A549 (cell line): ENCODE results near the gene CNTN1. TPM values are rescaled to one million over a fixed set of nuclear protein-coding genes. Genes with fewer than 3 reads are reported as not detected.

Source experiments
- ATAC-seq, 2 experiments: fragments of 200-7000 bp in 1 of 2; fragments of >200 bp in 1 of 2; cut with Nextera tagmentation in 1 of 2; cut with Tn5 transposase in 1 of 2; 3 replicates each; pipeline versions ENCODE4 v1.8.0 to v1.9.1; 2018 to 2020; ENCODE audit warnings: mild to moderate bottlenecking in 1 of 2, moderate library complexity in 1 of 2
- CTCF ChIA-PET: fragments of 300-600 bp; sonication (Branson Sonifier 250); formaldehyde crosslinking; extraction: SDS; loops from one replicate; lab custom pipeline; 2021; ENCODE audit warnings: antibody characterized with exemption, inconsistent platforms; lab: Yijun Ruan, JAX
- POLR2A ChIA-PET: fragments of 350-600 bp; formaldehyde crosslinking; extraction: SDS; loops from one replicate; lab custom pipeline; 2021; ENCODE audit warnings: antibody characterized with exemption, inconsistent platforms; lab: Yijun Ruan, JAX
- DNase-seq, 2 experiments: peaks; one replicate each; pipeline versions ENCODE4 v3.0.0 to v3.0.0-alpha.2; 2011 to 2016; ENCODE audit warnings: low read depth in 1 of 2, low spot score in 1 of 2
- FAIRE-seq: peaks from 2 replicates; lab custom pipeline; 2011; peaks lifted over from hg19 to GRCh38; lab: Jason Lieb, UNC
- H3K27ac ChIP-seq, 2 experiments: fragments of >200 bp; sonication (Bioruptor Twin); formaldehyde crosslinking; 3 replicates each; pipeline ENCODE4 v1.5.1; 2016 to 2017
- H3K4me1 ChIP-seq: fragments of >200 bp; sonication (Bioruptor Twin); formaldehyde crosslinking; 3 replicates; pipeline ENCODE4 v1.6.1; 2016
- H3K4me2 ChIP-seq: fragments of >200 bp; sonication (Bioruptor Twin); formaldehyde crosslinking; 3 replicates; pipeline ENCODE4 v1.6.1; 2016
- H3K4me3 ChIP-seq: fragments of >200 bp; sonication (Bioruptor Twin); formaldehyde crosslinking; 3 replicates; pipeline ENCODE4 v1.5.1; 2016
- H3K9me3 ChIP-seq: fragments of >200 bp; sonication (Bioruptor Twin); formaldehyde crosslinking; 3 replicates; pipeline ENCODE4 v1.6.1; 2016
- CBX2 ChIP-seq: fragments of 200-600 bp; sonication (generic); IDR thresholded peaks from 2 replicates; pipeline ENCODE4 v1.6.1; 2016; ENCODE audit warnings: low read depth, mild to moderate bottlenecking, borderline replicate concordance
- CEBPB ChIP-seq, 2 experiments: fragments of >200 bp in 1 of 2; sonication (Bioruptor Twin) in 1 of 2; formaldehyde crosslinking in 1 of 2; IDR thresholded peaks; 2 replicates each; pipeline ENCODE4 v1.6.1; 2012 to 2016
- CHD4 ChIP-seq: fragments of 200-600 bp; sonication (generic); IDR thresholded peaks from 2 replicates; pipeline ENCODE4 v1.6.1; 2016; ENCODE audit warnings: antibody characterized with exemption, mild to moderate bottlenecking, borderline replicate concordance
- EHMT2 ChIP-seq: fragments of 200-600 bp; sonication (generic); IDR thresholded peaks from 2 replicates; pipeline ENCODE4 v1.6.1; 2016; ENCODE audit warnings: antibody characterized with exemption, low read depth, mild to moderate bottlenecking, moderate library complexity
- HEYL ChIP-seq: fragments of 250-450 bp; sonication (Bioruptor Pico); IDR thresholded peaks from 2 replicates; pipeline ENCODE4 v1.8.0; 2021; ENCODE audit warnings: mild to moderate bottlenecking, moderate library complexity
- JUN ChIP-seq, 2 experiments: fragments of >200 bp; sonication (Bioruptor Twin); formaldehyde crosslinking; IDR thresholded peaks; 2 replicates in 1 of 2; 3 replicates in 1 of 2; pipeline ENCODE4 v1.6.1; 2016 to 2017
- JUNB ChIP-seq: fragments of >200 bp; sonication (Bioruptor Twin); formaldehyde crosslinking; IDR thresholded peaks from 2 replicates; pipeline ENCODE4 v1.6.1; 2016
- KDM5A ChIP-seq: fragments of 200-600 bp; sonication (generic); IDR thresholded peaks from 2 replicates; pipeline ENCODE4 v1.6.1; 2016; ENCODE audit warnings: antibody characterized with exemption, mild to moderate bottlenecking
- MAFK ChIP-seq: fragments of 450-650 bp; IDR thresholded peaks from 2 replicates; pipeline ENCODE4 v1.6.1; 2014; ENCODE audit not compliant: partially characterized antibody
- NPAS2 ChIP-seq: fragments of 250-450 bp; sonication (Bioruptor Pico); IDR thresholded peaks from 2 replicates; pipeline ENCODE4 v1.8.0; 2022; ENCODE audit warnings: mild to moderate bottlenecking, moderate library complexity, borderline replicate concordance
- NR3C1 ChIP-seq: fragments of >200 bp; sonication (Bioruptor Twin); formaldehyde crosslinking; IDR thresholded peaks from 3 replicates; pipeline ENCODE4 v1.6.1; 2017
- POLR2A ChIP-seq: IDR thresholded peaks from 2 replicates; pipeline ENCODE4 v1.6.1; 2012; ENCODE audit warnings: mild to moderate bottlenecking, low read length
- RAD21 ChIP-seq, 2 experiments: fragments of >200 bp in 1 of 2; sonication (Bioruptor Twin) in 1 of 2; formaldehyde crosslinking in 1 of 2; IDR thresholded peaks in 1 of 2; conservative IDR thresholded peaks in 1 of 2; 2 replicates in 1 of 2; 3 replicates in 1 of 2; pipeline ENCODE4 v1.6.1; 2012 to 2018; ENCODE audit warnings: inconsistent platforms in 1 of 2
- RARB ChIP-seq: fragments of 250-450 bp; sonication (Bioruptor Pico); IDR thresholded peaks from 2 replicates; pipeline ENCODE4 v1.8.0; 2021; ENCODE audit warnings: mild to moderate bottlenecking, moderate library complexity
- SMC3 ChIP-seq: fragments of >200 bp; sonication (Bioruptor Twin); formaldehyde crosslinking; IDR thresholded peaks from 3 replicates; pipeline ENCODE4 v1.6.1; 2018; ENCODE audit warnings: inconsistent platforms
- SREBF2 ChIP-seq: fragments of 450-650 bp; IDR thresholded peaks from 2 replicates; pipeline ENCODE4 v1.6.1; 2014; ENCODE audit warnings: mild to moderate bottlenecking, moderate library complexity
- TP53 ChIP-seq: fragments of 250-450 bp; sonication (Bioruptor Pico); IDR thresholded peaks from 2 replicates; pipeline ENCODE4 v1.5.0; 2021; ENCODE audit warnings: mild to moderate bottlenecking, moderate library complexity
- ZC3H11A ChIP-seq: fragments of 450-650 bp; IDR thresholded peaks from 2 replicates; pipeline ENCODE4 v1.6.1; 2014; ENCODE audit warnings: antibody characterized with exemption, mild to moderate bottlenecking
- ZFP36 ChIP-seq: fragments of 450-650 bp; IDR thresholded peaks from 2 replicates; pipeline ENCODE4 v1.6.1; 2014; ENCODE audit warnings: borderline replicate concordance; ENCODE audit not compliant: partially characterized antibody
- ZNF302 ChIP-seq: fragments of 250-450 bp; sonication (Bioruptor Pico); IDR thresholded peaks from 2 replicates; pipeline ENCODE4 v1.9.0; 2021; ENCODE audit warnings: inconsistent platforms, mild to moderate bottlenecking, moderate library complexity
- ZSCAN20 ChIP-seq: fragments of 250-450 bp; sonication (Bioruptor Pico); IDR thresholded peaks from 2 replicates; pipeline ENCODE4 v1.8.0; 2022; ENCODE audit warnings: mild to moderate bottlenecking, moderate library complexity
- WGBS: methylation state at CpG from one replicate; pipeline ENCODE4 v1.1.6; 2017; ENCODE audit errors: missing lambda C conversion rate; 5-methylcytosine and 5-hydroxymethylcytosine counted together
- polyA plus RNA-seq, 4 experiments: library from polyadenylated mRNA; depleted of rRNA in 3 of 4; stranded (reverse); fragments of >200 nt; fragmentation: RNase III in 1 of 4; extraction: RNeasy Plus Mini Kit Qiagen cat#74134 plus additional on column Dnase treatment in 1 of 4; gene quantifications; 2 replicates in 3 of 4; 3 replicates in 1 of 4; pipeline ENCODE4 v1.2.3, GENCODE V29; 2011 to 2017
- TF ChIP-seq, protein P1 (sequence below): fragments of >200 bp; sonication (Bioruptor Twin); formaldehyde crosslinking; IDR thresholded peaks from 3 replicates; pipeline ENCODE4 v1.5.1; 2016
- TF ChIP-seq, protein P2 (sequence below): fragments of 200-600 bp; sonication (generic); IDR thresholded peaks from 2 replicates; pipeline ENCODE4 v1.6.1; 2016; ENCODE audit warnings: antibody characterized with exemption, mild to moderate bottlenecking, moderate library complexity
- TF ChIP-seq, protein P3 (sequence below): fragments of 150-350 bp; IDR thresholded peaks from 2 replicates; pipeline ENCODE4 v1.6.1; 2014; ENCODE audit warnings: low read depth, mild to moderate bottlenecking, low read length
- TF ChIP-seq, protein P4 (sequence below): IDR thresholded peaks from 2 replicates; pipeline ENCODE4 v1.6.1; 2012; ENCODE audit warnings: low read depth, borderline replicate concordance

CNTN1 gene
- polyA plus RNA-seq, 2 of the 4 experiments (the other 2 are of a cell fraction): 69.7 to 175 TPM

DNA sequence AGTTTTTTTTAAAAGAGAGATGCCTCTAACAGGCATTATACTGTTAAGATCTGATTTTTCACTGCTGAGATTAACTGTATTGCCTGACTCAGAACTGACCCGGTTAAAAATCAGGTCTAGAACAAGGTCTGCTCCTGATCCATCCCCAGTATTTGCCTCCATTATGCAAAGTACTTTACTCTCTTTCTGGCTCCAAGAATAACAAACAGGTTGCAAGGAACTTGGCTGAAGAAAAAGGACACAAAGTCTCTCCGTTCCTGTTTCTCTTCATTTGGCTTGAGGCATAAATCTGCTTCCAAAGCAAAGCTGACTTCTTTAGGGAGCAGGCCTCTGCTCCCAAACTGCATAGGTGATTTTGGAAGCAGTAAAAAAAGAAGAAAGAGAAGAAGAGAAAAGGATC is 296.6 kb downstream of the CNTN1 start:
- no peak overlapping the region for H3K27ac ChIP-seq
- WGBS: 55% methylated on average over 2 of the region's 2 CpGs
- peaks cover 18% of the 10 kb centered on the region for H3K4me1 ChIP-seq
- TF ChIP-seq NR3C1: no peak
- TF ChIP-seq ZNF302 (CRISPR knock-in tag): no peak
- no peak for TF ChIP-seq EHMT2
- TF ChIP-seq SREBF2: no peak
- no peak for TF ChIP-seq KDM5A
- no peak for TF ChIP-seq CHD4
- TF ChIP-seq MAFK: no peak
- POLR2A ChIA-PET: no interaction called here
- H3K9me3 ChIP-seq: no peaks in the 10 kb centered on the region
- DNase-seq: no peak
- no peak for FAIRE-seq
- CTCF ChIA-PET: no interaction called here
- no peak overlapping the region for H3K4me2 ChIP-seq
- ATAC-seq: no peak
- no peak overlapping the region for H3K4me3 ChIP-seq

DNA sequence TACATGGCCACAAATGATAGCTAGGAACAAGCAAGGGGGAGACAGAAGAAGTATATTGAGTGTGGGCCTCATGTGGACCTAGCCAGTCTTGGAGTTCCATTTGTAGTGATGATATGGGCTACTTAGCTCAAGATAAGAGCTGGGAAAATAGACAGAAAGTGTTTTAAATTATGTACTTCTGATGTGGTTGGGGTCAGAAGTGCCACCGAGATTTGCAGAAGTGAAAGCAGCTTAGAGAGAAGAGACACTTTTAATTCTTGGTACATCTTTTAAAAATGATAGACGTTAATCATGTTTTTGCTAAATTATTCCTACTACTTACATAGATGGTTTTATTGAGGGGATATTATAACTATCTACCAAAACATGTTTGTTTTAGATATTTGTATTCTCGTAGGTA is 297.5 kb downstream of the CNTN1 start:
- POLR2A ChIA-PET: interaction anchor here (0.6 kb wide), 1 partner anchor 201 kb away, joined by 3 read pairs; no protein-coding TSS in a partner anchor
- no peak for FAIRE-seq

DNA sequence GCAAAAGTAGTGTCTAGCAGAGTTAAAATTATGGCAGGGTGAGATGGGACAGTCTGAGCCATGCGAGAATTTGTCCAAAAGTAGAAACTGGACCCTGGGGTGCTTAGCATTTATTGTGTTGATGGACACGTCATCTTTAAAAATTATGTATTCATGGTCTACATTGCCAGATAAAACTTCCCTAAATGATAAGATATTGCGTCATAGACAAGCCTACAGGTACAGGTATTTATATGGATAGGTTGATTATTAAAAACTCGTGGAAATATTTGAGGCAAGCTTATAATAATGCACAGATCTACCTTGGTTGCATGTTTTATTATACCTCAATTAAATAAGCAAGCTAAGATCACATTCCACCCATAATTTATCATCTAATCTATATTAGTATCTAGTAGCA is 299.9 kb downstream of the CNTN1 start:
- Histone ChIP-seq H3K4me1 (0 out of 3 replicates have a peak, but pooled peaks cover 4% of the 10 kb centered on the region), H3K4me3 (no peak overlapping the region), H3K9me3 (no peaks in the 10 kb centered on the region), H3K27ac (no peak overlapping the region), H3K4me2 (no peak overlapping the region)
- DNase-seq (no peak), FAIRE-seq (no peak), ATAC-seq (no peak)
- TF ChIP-seq, protein P1, sequence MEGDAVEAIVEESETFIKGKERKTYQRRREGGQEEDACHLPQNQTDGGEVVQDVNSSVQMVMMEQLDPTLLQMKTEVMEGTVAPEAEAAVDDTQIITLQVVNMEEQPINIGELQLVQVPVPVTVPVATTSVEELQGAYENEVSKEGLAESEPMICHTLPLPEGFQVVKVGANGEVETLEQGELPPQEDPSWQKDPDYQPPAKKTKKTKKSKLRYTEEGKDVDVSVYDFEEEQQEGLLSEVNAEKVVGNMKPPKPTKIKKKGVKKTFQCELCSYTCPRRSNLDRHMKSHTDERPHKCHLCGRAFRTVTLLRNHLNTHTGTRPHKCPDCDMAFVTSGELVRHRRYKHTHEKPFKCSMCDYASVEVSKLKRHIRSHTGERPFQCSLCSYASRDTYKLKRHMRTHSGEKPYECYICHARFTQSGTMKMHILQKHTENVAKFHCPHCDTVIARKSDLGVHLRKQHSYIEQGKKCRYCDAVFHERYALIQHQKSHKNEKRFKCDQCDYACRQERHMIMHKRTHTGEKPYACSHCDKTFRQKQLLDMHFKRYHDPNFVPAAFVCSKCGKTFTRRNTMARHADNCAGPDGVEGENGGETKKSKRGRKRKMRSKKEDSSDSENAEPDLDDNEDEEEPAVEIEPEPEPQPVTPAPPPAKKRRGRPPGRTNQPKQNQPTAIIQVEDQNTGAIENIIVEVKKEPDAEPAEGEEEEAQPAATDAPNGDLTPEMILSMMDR: no peak
- TF ChIP-seq RAD21 (conservative IDR thresholded peaks at IDR 0.05 in 1 of 2, IDR thresholded peaks at IDR 0.05 in 1 of 2): no peak
- no peak for TF ChIP-seq ZFP36
- TF ChIP-seq, protein P2, sequence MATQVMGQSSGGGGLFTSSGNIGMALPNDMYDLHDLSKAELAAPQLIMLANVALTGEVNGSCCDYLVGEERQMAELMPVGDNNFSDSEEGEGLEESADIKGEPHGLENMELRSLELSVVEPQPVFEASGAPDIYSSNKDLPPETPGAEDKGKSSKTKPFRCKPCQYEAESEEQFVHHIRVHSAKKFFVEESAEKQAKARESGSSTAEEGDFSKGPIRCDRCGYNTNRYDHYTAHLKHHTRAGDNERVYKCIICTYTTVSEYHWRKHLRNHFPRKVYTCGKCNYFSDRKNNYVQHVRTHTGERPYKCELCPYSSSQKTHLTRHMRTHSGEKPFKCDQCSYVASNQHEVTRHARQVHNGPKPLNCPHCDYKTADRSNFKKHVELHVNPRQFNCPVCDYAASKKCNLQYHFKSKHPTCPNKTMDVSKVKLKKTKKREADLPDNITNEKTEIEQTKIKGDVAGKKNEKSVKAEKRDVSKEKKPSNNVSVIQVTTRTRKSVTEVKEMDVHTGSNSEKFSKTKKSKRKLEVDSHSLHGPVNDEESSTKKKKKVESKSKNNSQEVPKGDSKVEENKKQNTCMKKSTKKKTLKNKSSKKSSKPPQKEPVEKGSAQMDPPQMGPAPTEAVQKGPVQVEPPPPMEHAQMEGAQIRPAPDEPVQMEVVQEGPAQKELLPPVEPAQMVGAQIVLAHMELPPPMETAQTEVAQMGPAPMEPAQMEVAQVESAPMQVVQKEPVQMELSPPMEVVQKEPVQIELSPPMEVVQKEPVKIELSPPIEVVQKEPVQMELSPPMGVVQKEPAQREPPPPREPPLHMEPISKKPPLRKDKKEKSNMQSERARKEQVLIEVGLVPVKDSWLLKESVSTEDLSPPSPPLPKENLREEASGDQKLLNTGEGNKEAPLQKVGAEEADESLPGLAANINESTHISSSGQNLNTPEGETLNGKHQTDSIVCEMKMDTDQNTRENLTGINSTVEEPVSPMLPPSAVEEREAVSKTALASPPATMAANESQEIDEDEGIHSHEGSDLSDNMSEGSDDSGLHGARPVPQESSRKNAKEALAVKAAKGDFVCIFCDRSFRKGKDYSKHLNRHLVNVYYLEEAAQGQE: no peak
- peak in 1 of 2 experiments; percentile 7; a peak in 1 of 4 replicates for TF ChIP-seq CEBPB (IDR thresholded peaks at IDR 0.05)
- TF ChIP-seq JUNB: no peak
- 82% methylated on average over 4 of the region's 4 CpGs for WGBS
- POLR2A ChIA-PET: no interaction called here
- CTCF ChIA-PET: interaction anchor here (0.5 kb wide), 1 partner anchor 28 kb away, joined by 3 read pairs; no protein-coding TSS in a partner anchor

More for the DNA sequence above, 297.5 kb downstream of the CNTN1 start:
- WGBS: 87% methylated on average over 3 of the region's 3 CpGs
- Histone ChIP-seq H3K9me3 (no peaks in the 10 kb centered on the region), H3K4me2 (no peak overlapping the region), H3K27ac (no peak overlapping the region), H3K4me1 (peaks cover 18% of the 10 kb centered on the region), H3K4me3 (no peak overlapping the region)
- ATAC-seq (no peak), DNase-seq (no peak)
- TF ChIP-seq ZC3H11A (no peak), HEYL (CRISPR knock-in tag) (no peak), ZSCAN20 (no peak), JUNB (no peak), NPAS2 (CRISPR knock-in tag) (no peak), CBX2 (no peak), JUN (IDR thresholded peaks at IDR 0.05) (no peak), RARB (CRISPR knock-in tag) (no peak), RAD21 (conservative IDR thresholded peaks at IDR 0.05 in 1 of 2, IDR thresholded peaks at IDR 0.05 in 1 of 2) (no peak), TP53 (CRISPR knock-in tag) (no peak), POLR2A (no peak), SMC3 (no peak)
- TF ChIP-seq, protein P3, sequence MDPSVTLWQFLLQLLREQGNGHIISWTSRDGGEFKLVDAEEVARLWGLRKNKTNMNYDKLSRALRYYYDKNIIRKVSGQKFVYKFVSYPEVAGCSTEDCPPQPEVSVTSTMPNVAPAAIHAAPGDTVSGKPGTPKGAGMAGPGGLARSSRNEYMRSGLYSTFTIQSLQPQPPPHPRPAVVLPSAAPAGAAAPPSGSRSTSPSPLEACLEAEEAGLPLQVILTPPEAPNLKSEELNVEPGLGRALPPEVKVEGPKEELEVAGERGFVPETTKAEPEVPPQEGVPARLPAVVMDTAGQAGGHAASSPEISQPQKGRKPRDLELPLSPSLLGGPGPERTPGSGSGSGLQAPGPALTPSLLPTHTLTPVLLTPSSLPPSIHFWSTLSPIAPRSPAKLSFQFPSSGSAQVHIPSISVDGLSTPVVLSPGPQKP: no peak
- TF ChIP-seq, protein P4, sequence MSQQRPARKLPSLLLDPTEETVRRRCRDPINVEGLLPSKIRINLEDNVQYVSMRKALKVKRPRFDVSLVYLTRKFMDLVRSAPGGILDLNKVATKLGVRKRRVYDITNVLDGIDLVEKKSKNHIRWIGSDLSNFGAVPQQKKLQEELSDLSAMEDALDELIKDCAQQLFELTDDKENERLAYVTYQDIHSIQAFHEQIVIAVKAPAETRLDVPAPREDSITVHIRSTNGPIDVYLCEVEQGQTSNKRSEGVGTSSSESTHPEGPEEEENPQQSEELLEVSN: no peak
- CTCF ChIA-PET: no interaction called here
